Astrocyte of the spinal cord (primary cell): ENCODE measurements around the gene TLK1.

Source experiments
- DNase-seq: peaks from one replicate; pipeline ENCODE4 v3.0.0; 2011; ENCODE audit warnings: low read depth, low spot score
- H3K4me3 ChIP-seq: 2 replicates; pipeline ENCODE4 v1.5.1; 2011; ENCODE audit warnings: low read depth, mild to moderate bottlenecking, low read length, moderate library complexity
- in situ Hi-C: cut with HindIII; loops from 2 replicates; pipeline ENCODE4 v1.10.0; 2017; ENCODE audit warnings: low sequenced_read_pairs
- TF ChIP-seq, protein P1 (sequence below): IDR thresholded peaks from 2 replicates; pipeline ENCODE4 v1.5.1; 2012; ENCODE audit warnings: low read depth, mild to moderate bottlenecking, low read length, inconsistent platforms

The TLK1 gene

DNA sequence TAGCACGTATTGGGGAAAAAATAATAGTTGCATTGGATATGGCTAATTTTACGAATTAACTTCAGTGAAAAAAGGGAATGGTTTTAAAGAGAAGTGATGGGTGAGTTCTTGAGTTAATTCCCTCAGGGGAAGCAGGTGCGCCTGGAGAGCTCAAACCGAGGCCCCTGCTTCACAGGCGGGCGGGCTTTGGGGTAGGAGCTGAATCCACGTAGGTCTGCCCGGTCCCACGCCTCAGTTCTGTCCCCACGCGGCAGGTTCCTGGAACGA is 187.5 kb downstream of the TLK1 start:
- H3K4me3 ChIP-seq, result peak overlapping the region; percentile 37
- TF ChIP-seq, protein P1, sequence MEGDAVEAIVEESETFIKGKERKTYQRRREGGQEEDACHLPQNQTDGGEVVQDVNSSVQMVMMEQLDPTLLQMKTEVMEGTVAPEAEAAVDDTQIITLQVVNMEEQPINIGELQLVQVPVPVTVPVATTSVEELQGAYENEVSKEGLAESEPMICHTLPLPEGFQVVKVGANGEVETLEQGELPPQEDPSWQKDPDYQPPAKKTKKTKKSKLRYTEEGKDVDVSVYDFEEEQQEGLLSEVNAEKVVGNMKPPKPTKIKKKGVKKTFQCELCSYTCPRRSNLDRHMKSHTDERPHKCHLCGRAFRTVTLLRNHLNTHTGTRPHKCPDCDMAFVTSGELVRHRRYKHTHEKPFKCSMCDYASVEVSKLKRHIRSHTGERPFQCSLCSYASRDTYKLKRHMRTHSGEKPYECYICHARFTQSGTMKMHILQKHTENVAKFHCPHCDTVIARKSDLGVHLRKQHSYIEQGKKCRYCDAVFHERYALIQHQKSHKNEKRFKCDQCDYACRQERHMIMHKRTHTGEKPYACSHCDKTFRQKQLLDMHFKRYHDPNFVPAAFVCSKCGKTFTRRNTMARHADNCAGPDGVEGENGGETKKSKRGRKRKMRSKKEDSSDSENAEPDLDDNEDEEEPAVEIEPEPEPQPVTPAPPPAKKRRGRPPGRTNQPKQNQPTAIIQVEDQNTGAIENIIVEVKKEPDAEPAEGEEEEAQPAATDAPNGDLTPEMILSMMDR, result no peak
- in situ Hi-C loops, result no loop called here
- DNase-seq, result no peak

DNA sequence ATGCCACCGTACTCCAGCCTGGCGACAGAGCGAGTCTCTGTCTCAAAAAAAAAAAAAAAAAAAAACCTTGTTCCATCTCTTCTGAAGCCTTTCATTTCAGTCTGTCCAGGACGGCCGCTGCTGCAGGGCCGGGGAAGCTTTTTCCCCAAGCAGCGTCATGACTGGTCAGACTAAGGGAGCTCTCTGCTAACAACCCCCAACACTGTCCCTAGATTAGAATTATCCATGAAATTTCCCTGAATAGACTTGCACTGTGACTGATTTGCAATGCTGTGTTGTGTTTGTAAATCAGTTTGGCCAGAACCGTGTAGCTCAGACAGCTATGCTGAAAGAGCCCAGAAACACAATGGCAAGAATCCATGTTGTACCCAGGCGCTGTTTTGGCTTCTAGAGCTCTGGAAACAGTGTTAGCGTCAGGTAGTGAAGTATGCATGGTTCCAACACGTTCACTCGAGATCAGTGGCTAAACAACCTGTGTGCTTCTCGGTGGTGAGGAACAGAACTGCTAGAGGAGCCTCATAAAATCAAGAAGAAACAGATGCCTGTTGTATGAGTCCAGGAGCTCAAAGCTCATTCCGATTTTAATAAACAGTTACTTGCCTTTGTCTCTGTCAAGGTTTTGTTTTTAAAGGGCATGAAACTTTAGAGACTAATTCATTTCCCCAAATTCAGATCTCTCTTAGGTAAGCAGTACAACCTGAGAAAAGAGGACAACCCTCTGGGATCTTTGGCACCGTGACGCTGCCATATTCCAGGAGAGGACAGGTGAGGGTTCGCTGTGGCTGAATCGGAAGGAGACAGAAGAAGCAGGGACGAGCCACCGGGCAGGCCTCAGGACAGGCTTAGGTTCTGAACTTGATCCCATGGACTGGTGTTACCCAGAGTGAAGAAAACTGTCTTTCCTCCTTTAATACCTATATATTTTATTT is 188.1 kb downstream of the TLK1 start:
- peak; percentile 20 for DNase-seq
- TF ChIP-seq, protein P1, result no peak
- in situ Hi-C loops, result no loop called here
- H3K4me3 ChIP-seq, result peak overlapping the region; percentile 37

DNA sequence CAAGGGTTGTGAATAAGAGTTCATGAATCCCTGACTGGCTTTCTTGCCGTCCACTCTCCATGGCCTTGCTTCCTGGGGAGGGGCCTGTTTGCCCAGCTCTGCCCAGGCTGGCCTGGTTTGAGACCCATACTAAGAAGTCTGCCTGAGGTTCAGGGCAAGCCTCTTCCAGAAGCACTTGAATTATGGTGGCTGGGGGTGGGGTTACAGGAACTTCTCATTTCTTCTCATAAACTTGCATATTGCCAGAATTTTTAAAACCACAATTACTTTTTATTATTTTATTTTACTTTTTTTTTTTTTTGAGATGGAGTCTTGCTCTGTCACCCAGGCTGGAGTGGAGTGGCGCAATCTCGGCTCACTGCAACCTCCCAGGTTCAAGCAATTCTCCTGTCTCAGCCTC is 189.6 kb downstream of the TLK1 start:
- in situ Hi-C loops, result no loop called here
- TF ChIP-seq, protein P1, result no peak
- no peak for DNase-seq
- no peak overlapping the region for H3K4me3 ChIP-seq

DNA sequence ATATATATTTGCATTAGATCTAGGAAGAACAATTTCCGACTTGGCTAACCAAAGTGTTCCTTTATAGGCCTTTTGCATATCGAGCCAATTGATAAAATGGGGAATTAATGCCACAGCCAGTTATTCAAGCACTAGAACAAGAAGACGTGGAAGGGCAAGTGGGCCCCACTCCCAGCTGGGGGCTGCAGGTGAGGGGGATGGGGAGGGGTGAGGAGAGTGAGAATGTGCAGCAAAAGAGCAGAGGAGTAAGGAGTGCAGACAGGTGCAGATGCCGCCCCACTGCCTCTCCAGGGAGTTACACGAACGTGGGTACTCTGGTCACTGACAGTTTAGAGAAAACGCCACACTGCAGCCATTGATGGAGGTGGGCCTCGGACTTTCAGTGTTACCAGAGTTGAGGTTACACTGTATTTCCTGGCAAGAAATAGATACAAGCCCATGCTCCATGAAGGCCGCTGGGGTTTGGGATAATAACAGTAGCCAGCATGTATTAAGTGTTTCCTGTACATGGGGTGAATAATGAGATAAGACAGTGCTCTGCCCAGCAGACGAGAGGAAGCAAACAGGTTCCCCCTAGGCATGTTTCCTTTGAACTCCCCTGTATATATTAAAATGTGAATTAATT is 190.7 kb downstream of the TLK1 start:
- TF ChIP-seq, protein P1, result no peak
- no peak for DNase-seq
- no peak overlapping the region for H3K4me3 ChIP-seq
- in situ Hi-C loops, result no loop called here

DNA sequence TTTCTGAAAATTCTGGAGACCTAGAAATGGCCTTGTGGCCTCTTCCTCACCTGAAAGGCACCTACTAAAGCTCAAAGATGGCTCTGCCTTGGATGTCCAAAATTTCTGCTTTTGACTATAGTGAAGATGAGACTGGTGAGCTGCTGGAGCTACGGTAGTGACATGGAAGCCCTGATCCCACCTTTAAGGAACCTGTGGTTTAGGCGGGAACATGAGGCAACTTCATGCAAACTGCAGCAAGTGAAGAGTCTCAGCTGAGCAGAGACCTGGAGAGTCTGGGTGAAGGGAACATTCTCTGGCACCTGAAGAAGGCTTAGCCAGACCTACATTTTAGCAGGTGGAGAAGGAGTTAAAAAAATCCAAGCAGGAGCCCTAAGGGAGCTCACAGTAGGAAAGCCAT is 191.7 kb downstream of the TLK1 start:
- in situ Hi-C loops, result no loop called here
- no peak overlapping the region for H3K4me3 ChIP-seq
- TF ChIP-seq, protein P1, result no peak
- DNase-seq, result no peak

DNA sequence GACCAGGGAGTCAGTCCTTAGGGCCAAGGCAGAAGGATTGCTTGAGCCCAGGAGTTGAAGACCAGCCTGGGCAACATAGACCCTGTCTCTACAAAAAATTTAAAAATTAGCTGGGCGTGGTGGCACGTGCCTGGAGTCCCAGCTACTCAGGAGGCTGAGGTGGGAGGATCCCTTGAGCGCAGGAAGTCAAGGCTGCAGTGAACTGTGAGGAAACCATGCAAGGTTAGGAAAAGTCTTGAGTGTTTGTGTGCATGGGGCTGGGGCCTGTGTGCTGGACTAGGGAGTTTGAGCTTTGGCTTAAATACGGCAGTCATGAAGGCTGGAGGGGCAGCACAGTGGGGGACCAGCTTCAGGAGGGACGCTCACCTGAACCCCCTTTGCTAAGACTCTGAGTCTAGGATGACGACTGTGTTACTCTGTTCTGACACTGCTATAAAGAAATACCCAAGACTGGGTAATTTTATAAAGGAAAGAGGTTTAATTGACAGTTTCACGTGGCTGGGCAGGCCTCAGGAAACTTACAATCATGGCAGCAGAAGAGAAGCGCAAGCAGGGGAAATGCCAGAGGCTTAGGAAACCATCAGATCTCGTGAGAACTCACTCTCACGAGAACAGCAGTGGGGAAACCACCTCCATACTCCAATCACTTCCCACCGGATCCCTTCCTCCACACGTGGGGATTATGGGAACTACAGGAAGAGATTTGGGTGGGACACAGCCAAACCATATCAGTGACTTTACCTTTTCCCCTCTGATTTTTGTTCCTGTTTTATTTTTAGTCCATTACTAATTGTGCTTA is 192.3 kb downstream of the TLK1 start:
- TF ChIP-seq, protein P1, result no peak
- H3K4me3 ChIP-seq, result no peak overlapping the region
- DNase-seq, result no peak
- in situ Hi-C loops, result no loop called here
